ENCODE data around the gene SH3GL1. TPM values are rescaled to one million over a fixed set of nuclear protein-coding genes. Genes with fewer than 3 reads are reported as not detected.

The SH3GL1 gene
- total and polyA plus RNA-seq, 2 experiments from 2014 or later = 73.1 to 89.5 TPM

DNA sequence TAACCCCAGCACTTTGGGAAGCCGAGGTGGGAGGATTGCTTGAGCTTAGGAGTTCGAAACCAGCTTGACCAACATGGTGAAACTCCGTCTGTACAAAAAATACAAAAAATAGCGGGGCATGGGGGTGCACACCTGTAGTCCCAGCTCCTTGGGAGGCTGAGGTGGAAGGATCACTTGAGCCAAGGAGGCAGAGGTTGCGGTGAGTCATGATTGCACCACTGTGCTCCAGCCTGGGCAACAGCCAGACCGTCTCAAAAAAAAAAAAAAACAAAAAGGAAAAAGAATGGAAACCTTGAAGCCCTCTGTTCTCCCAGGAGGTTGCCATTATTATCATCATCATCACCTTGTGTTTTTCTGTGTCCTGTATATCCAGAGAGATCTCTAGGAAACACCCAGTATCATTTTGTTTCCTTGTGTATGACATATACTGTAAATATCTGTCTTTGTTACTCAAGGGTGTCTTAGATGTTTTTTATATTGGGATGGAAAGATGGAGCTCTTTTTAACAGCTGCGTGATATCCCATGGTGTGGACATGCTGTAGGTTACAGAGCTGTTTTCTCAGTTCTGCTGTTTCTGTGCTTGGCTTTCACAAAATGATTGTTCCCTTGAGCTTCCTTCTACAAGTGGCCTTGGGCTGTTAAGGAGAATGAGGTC lies 13.9 kb upstream of the SH3GL1 start:
- H3K36me3 ChIP-seq (ENCODE audit: insufficient read depth) = peaks cover 73% of the 10 kb centered on the region
- peaks cover 100% of the 10 kb centered on the region for H3K79me2 ChIP-seq (replicated peaks; ENCODE audit: insufficient read depth)
- H3K9me3 Mint-ChIP-seq = no peaks in the 10 kb centered on the region

DNA sequence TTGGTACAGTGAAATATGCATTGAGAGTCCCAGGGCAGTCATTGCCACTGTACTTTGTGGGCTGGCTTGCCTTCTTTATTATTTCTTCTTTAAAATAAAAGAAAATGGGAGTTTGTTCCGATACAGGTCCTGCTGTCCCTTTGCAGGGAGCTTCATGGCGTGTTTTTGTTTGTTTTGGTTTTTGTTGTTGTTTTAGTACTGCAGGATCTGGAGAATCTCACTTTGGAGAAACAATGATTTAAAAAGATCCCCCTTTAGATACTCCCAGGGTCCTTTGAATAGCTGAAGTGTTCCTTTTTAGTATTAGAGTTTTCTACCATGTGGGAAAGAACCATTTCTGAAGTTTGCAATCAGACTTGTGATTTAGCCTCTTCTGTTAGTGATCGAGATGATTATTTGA lies 13.2 kb upstream of the SH3GL1 start:
- Histone ChIP-seq H4K20me1 (replicated peaks; ENCODE audit: insufficient read depth) (peaks cover 41% of the 10 kb centered on the region; the same call in 1 of the 2 replicates), H3K4me3 (no peak overlapping the region), H3K27me3 (ENCODE audit: insufficient read depth) (no peaks in the 10 kb centered on the region), H3K4me1 (ENCODE audit: insufficient read depth) (peaks cover 48% of the 10 kb centered on the region), H3F3A (replicated peaks; ENCODE audit: low read depth) (peaks cover 20% of the 10 kb centered on the region; the same call in 1 of the 2 replicates), H3K9me2 (ENCODE audit: insufficient read depth) (no peaks in the 10 kb centered on the region), H3K36me3 (ENCODE audit: insufficient read depth) (peaks cover 67% of the 10 kb centered on the region), H2AFZ (no peak overlapping the region), H3K79me2 (replicated peaks; ENCODE audit: insufficient read depth) (peaks cover 93% of the 10 kb centered on the region), H3K27ac (ENCODE audit: low read depth) (peak overlapping the region; percentile 85), H3K4me2 (peak overlapping the region; percentile 25)
- Mint-ChIP-seq H3K36me3 (ENCODE audit: low read depth) (peaks cover 97% of the 10 kb centered on the region), H3K4me3 (no peak overlapping the region; the same call in 2 of the 3 replicates), H3K27ac (peak overlapping the region; percentile 91), H3K4me1 (peaks cover 56% of the 10 kb centered on the region), H3K9me3 (no peaks in the 10 kb centered on the region), H3K27me3 (ENCODE audit: insufficient read depth, low read depth, poor library complexity) (peaks cover 10% of the 10 kb centered on the region)
- ATAC-seq = no peak
- DNase-seq (ENCODE audit: low spot score) = no peak
- TF ChIP-seq EZH2 (IDR thresholded peaks at IDR 0.05; ENCODE audit: low read depth, unreplicated experiment) (no peak), NANOG (IDR thresholded peaks at IDR 0.05; ENCODE audit: borderline replicate concordance) (no peak), EZH2phosphoT487 (IDR thresholded peaks at IDR 0.05; ENCODE audit: unreplicated experiment) (no peak), ETS1 (IDR thresholded peaks at IDR 0.05) (no peak)

More for the DNA sequence above, 13.9 kb upstream of the SH3GL1 start:
- DNase-seq (ENCODE audit: low spot score) (no peak), ATAC-seq (no peak)
- Histone ChIP-seq H3K4me2 (peak overlapping the region; percentile 25), H3K4me3 (0 out of 2 replicates have a peak overlapping the region, but pooled peaks have one; percentile 26), H3F3A (replicated peaks; ENCODE audit: low read depth) (peaks cover 17% of the 10 kb centered on the region; the same call in 1 of the 2 replicates), H3K27ac (ENCODE audit: low read depth) (peak overlapping the region; percentile 85), H2AFZ (no peak overlapping the region), H3K27me3 (ENCODE audit: insufficient read depth) (no peaks in the 10 kb centered on the region), H3K4me1 (ENCODE audit: insufficient read depth) (peaks cover 45% of the 10 kb centered on the region), H4K20me1 (replicated peaks; ENCODE audit: insufficient read depth) (peaks cover 44% of the 10 kb centered on the region), H3K9me2 (ENCODE audit: insufficient read depth) (no peaks in the 10 kb centered on the region)
- TF ChIP-seq ZNF331 (CRISPR knock-in tag; IDR thresholded peaks at IDR 0.05; ENCODE audit: low read depth) (no peak), JUNB (IDR thresholded peaks at IDR 0.05; ENCODE audit: unreplicated experiment) (no peak), REST (IDR thresholded peaks at IDR 0.05; ENCODE audit: unreplicated experiment) (no peak), EZH2 (IDR thresholded peaks at IDR 0.05; ENCODE audit: low read depth, unreplicated experiment) (no peak), CREB1 (CRISPR knock-in tag; IDR thresholded peaks at IDR 0.05; ENCODE audit: low read depth) (no peak)
- Mint-ChIP-seq H3K27me3 (ENCODE audit: insufficient read depth, low read depth, poor library complexity) (peaks cover 7% of the 10 kb centered on the region), H3K4me3 (peak overlapping the region; percentile 13; the same call in 1 of the 3 replicates), H3K27ac (peak overlapping the region; percentile 91), H3K4me1 (peaks cover 50% of the 10 kb centered on the region), H3K36me3 (ENCODE audit: low read depth) (peaks cover 97% of the 10 kb centered on the region)
